GM13977 (cell line): ENCODE measurements around the gene COL27A1.

Experiments
- DNase-seq: peaks from one replicate; pipeline ENCODE4 v3.0.0; 2012; ENCODE audit warnings: low spot score
- CTCF ChIP-seq: IDR thresholded peaks from 2 replicates; pipeline ENCODE4 v1.5.1; 2012; ENCODE audit warnings: mild to moderate bottlenecking, control low read depth; ENCODE audit not compliant: insufficient read depth; ENCODE audit errors: extremely low read depth, missing control alignments
- in situ Hi-C: fragments of 300-500 bp; cut with MboI; formaldehyde crosslinking; loops from one replicate; pipeline ENCODE4 v1.12.0; 2022; ENCODE audit warnings: low sequenced_read_pairs, low pct_unique_long_range_greater_than_20kb, mixed read lengths, inconsistent platforms; ENCODE audit not compliant: unreplicated experiment

COL27A1 gene

GRCh38 chr9:114207034-114207810 is 51.9 kb downstream of the COL27A1 start:
- no peak for DNase-seq
- no peak for TF ChIP-seq CTCF
- in situ Hi-C loops = no loop called here

- DNase-seq = no peak
- no peak for TF ChIP-seq CTCF
- in situ Hi-C loops = no loop called here
These were observed 52.5 kb downstream of the COL27A1 start for GRCh38 chr9:114207845-114208244.

- TF ChIP-seq CTCF = no peak
- in situ Hi-C loops = no loop called here
- DNase-seq = no peak
These were observed 53.8 kb downstream of the COL27A1 start for GRCh38 chr9:114209151-114209550.

GRCh38 chr9:114210136-114210535 is 54.8 kb downstream of the COL27A1 start:
- DNase-seq = no peak
- TF ChIP-seq CTCF = no peak
- in situ Hi-C loops = no loop called here

GRCh38 chr9:114210691-114211276 is 55.4 kb downstream of the COL27A1 start:
- in situ Hi-C loops = no loop called here
- DNase-seq = no peak
- no peak for TF ChIP-seq CTCF

GRCh38 chr9:114212826-114213225 is 57.5 kb downstream of the COL27A1 start:
- DNase-seq = no peak
- no peak for TF ChIP-seq CTCF
- in situ Hi-C loops = no loop called here
